Cerebellar cortex (tissue), 1 donor: ENCODE results near the gene EFNA4.

Experiments
- DNase-seq: peaks from one replicate; pipeline ENCODE4 v3.0.0-alpha.2; 2015; ENCODE audit warnings: low spot score

Gene EFNA4, protein sequence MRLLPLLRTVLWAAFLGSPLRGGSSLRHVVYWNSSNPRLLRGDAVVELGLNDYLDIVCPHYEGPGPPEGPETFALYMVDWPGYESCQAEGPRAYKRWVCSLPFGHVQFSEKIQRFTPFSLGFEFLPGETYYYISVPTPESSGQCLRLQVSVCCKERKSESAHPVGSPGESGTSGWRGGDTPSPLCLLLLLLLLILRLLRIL

DNA sequence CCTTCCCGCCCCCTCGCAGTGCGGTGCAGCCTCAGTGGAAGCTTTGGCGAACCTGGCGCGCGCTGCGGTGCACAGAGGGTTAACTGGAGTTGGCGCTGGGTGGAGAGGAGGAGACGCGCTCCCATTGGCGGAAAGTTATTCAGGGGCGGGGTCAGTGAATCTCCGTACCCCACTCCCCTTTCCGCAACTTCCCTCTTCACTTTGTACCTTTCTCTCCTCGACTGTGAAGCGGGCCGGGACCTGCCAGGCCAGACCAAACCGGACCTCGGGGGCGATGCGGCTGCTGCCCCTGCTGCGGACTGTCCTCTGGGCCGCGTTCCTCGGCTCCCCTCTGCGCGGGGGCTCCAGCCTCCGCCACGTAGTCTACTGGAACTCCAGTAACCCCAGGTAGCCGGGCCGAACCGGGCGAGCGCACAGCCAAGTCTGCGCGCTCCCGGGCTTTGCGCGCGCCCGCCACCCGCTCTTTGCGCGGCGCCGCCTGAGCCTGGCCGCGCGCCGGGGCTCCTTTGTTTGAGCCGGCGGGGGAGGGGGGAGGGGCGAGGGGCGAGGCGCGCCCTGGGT, at the start of gene EFNA4:
Gene EFNA4, plus strand, starts transcription at position 191 of the 561 bp plus-strand sequence. Its CDS starts 84 bp downstream, at position 275.
- DNase-seq, result peak; percentile 86

DNA sequence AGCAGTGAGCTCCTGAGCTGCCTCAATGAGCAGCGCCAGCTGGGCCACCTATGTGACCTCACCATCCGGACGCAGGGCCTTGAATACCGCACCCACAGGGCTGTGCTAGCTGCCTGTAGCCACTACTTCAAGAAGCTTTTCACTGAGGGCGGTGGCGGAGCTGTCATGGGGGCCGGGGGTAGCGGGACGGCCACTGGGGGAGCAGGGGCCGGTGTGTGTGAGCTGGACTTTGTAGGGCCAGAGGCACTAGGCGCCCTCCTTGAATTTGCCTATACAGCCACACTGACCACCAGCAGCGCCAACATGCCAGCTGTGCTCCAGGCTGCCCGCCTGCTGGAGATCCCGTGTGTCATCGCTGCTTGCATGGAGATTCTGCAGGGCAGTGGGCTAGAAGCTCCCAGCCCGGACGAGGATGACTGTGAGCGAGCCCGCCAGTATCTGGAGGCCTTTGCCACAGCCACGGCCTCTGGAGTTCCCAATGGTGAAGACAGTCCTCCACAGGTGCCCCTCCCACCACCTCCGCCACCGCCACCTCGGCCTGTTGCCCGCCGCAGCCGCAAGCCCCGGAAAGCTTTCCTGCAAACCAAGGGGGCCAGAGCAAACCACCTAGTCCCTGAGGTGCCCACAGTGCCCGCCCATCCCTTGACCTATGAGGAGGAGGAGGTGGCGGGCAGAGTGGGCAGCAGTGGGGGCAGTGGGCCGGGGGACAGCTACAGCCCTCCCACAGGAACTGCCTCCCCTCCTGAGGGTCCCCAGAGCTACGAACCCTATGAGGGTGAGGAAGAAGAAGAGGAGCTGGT, 48.6 kb upstream of the EFNA4 start:
- DNase-seq, result no peak

DNA sequence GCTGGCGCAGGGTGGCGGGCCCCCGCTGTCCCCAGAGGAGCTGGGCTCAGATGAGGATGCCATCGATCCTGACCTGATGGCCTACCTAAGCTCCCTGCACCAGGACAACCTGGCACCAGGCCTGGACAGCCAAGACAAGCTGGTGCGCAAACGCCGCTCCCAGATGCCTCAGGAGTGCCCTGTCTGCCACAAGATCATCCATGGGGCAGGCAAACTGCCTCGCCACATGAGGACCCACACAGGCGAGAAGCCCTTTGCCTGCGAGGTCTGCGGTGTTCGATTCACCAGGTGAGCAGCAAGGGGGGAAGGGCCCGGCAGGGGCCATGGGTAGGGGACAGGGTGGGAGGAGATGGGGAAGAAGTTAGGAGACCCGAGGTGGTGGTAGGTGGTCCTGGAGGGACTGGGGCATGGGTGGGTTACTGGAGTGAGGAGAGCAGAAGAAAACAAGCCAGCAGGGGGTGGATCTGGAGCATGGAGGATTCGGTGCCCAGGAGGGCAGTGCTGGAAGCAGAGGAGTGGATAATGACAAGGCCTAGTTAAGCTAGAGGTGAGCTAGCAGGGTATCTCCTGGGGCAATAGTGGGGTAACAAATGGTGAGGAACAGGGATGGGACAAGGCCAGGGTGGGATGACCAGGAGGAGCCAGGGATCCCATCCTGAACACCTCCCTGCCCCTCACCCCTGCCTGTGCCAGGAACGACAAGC, 47.9 kb upstream of the EFNA4 start:
- DNase-seq, result no peak

DNA sequence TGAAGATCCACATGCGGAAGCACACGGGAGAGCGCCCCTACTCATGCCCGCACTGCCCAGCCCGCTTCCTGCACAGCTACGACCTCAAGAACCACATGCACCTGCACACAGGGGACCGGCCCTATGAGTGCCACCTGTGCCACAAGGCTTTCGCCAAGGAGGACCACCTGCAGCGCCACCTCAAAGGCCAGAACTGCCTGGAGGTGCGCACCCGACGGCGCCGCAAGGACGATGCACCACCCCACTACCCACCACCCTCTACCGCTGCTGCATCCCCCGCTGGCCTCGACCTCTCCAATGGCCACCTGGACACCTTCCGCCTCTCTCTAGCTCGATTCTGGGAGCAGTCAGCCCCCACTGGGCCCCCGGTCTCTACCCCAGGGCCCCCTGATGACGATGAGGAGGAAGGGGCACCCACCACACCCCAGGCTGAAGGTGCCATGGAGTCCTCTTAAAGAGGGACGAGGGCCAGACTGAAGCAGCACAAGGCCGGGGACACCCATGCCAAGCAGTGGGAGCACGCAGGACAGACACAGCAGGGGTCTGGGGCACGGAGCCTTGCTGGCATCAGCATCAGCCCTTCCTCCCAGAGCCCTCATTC, 47.2 kb upstream of the EFNA4 start:
- DNase-seq, result no peak

DNA sequence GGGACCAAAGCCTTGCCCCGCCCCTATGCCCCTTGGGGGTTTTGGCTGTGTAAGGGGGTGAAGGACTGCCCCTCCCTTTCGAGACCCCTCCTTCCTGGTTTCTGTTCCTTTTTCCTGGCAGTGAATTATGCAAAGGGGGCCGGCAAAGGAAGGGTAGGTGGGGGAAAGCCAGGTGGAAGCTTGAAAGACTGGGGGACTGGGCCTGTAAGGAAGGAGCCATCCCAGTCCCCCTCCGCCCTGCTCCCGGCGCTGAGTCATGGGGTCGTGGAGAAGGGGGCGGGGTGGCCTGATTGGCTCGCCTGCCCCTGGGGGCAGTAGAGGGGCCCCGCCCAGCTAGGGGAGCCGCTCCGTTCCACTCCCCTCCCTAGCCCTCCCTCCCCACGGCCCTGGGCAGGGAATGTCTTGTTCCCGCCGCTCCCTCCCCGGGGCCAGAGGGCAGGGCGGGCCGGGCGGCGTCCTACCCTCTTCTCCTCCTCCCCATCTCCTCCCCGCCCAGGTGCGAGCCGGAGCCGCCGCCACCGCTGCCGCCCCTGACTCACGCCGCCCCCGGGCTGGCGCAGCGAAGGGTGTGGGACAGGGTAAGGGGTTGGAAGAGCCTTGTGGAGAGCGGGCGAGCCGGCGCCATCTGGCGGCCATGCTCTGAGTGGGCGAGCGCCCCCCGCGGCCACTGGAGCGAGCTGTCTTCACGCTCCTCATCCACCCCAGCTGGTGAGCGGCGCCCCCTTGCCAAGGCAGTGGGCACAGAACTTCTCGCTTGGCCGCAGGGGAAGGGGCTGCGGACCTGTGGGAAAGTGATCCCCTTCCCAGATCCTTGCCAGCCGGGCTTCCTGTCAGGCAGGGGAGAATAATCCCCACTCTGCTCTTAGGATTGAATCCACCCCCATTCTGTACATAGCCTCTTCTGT, 46.2 kb upstream of the EFNA4 start:
- DNase-seq, result peak; percentile 83

DNA sequence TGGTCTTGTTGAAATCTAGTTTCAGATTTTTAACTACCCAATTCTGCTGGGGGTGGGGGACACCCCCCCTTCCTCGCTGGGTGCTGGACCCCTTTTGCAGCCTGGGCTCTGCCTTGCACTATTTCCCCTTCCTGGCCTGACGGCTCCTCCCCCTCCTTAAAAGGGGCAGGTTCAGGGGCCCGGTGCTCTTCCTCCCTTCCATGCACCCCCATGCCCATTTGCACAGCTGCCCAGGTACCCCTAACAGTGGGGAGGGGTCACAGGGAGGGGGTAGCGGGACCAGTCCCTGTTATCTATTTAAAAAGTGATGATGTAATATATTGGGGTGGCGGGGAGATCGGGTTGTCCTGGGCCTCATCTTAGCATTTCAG, 45.6 kb upstream of the EFNA4 start:
- no peak for DNase-seq

DNA sequence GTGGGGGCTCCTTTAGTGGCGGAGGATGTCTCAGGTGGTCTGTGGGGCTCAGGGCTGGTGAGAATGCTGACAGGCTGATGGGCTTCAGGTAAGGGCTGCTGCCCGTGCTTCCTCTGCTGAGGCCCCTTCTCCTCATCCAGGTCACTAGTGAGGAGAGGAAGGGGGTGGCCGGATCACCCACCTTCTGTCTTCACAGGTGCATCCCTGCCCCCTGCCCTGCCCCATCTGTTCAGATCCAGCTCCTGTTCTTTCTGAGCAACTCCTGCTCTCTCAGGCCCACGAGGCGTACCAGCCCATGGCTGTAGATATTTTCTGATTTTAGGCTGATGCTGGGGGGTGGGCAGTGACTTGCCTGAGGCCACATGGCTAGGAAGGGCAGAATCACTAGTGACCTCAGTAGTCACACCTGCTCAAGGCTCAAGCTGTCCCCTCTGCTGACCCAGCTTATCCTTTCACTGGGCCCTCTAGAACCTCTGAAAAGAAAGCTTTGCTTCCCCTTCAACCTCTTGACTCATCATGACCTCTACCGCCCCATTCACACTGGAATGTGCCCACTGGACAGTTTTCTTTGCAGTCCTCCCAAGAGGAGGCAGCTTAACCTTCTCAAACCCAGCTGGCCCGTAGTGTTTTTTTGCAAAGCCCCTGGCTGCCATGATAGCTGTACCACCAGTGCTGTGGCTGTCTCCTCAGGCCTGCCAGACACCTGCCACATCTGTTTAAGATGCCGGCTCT, 44.8 kb upstream of the EFNA4 start:
- no peak for DNase-seq

DNA sequence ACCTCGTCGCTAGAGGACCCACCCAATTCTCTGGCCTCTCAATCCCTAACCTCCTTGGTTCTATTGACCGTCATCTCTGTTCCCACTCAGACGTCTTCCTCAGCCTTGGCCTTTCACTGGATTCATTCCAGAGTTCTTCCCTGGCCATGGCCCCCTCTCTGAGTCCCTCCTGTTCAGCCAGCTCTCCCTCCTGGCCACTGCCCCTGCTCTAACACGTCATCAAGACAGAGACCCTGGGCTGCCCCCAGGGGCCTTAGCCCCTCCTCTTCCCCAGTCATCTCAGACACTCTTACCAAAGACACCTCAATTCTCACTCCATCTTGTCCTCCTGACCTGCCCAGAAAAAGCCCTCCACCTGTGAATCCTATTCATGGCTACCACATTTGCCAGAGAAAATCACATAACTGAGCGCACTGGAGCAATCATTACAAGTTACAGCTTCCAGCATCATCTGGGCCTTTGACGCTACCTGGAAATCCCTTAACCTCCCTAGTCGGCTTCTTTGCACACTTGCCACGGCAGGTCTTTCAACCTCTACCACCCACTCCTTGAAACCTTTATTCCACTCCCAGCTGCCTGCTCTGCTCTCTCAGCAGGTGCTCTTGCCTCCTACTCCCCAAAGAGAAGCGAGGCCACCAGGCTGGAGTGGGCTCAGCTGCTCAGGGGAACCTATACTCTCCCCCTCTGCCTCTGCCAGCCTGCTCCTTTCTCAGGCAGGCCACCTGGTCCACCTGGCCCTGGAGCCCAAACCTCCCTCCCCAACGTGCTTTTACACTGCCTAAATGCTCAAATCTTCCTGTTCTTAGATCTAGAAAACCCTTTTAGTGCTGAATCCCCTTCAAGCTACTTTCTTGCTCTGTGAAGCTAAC, 43.9 kb upstream of the EFNA4 start:
- no peak for DNase-seq

DNA sequence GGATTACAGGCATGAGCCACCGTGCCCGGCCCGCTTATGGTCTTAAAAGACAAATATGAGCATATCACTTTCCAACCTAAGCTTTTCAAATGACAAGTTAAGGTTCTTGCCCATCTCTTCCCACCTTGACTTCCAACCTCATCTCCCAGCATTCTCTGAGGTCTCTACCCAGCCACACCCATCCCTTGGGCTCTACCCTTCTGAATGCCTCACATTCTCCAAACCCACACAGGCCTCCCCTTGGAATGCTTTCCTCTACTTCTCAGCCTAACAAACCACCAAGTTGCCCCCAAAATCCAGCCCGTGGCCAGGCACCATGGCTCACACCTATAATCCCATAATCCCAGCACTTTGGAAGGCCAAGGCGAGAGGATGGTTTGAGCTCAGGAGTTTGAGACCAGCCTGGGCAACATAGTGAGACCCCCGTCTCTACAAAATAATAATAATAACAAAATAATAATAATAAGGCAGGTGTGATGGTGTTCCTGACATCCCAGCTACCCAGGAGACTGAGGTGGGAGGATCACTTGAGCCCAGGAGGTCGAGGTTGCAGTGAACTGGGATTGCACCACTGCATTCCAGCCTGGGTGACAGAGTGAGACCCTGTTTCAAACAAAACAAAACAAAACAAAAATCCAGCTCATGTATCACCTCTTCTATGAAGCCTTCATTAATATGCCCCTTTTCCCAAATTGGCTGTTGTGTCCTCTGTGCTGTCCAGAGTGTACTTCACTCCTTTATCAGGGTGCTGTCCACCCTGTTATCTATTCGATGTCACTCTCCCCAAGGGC, 41.2 kb upstream of the EFNA4 start:
- no peak for DNase-seq

DNA sequence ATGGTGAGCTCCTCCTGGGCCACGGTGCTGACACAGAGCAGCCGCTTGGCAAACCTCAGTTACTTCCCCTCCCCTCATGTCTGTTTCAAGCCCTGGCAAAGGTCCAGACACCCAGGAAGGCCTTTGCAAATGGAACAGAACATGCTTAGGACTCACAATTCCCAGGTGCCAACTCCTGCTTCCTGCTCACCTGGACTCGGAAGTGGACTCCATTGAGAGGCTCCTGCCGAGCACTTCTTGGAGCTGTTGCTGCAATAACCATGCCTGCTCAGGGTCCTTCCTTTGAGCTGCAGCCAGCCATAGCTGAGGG, 40.7 kb upstream of the EFNA4 start:
- no peak for DNase-seq

DNA sequence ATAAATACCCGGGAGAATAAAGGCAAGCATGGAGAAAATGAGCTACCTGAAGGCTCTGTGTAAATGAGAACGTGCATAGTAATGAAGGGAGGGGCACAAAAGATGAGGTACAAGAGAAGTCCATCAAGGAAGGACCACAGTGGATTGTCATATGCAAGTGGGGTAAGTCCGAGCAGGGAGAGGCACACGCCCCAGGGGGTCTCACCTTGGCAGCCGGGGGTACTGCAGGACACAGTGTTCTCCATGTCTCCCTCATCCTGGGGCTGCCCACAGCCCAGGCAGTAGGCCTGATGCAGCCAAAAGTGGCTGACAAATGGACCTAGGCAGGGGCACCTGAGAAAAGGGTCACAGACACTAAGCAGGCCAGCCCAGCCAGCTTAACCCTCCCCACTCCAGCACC, 39.9 kb upstream of the EFNA4 start:
- no peak for DNase-seq

DNA sequence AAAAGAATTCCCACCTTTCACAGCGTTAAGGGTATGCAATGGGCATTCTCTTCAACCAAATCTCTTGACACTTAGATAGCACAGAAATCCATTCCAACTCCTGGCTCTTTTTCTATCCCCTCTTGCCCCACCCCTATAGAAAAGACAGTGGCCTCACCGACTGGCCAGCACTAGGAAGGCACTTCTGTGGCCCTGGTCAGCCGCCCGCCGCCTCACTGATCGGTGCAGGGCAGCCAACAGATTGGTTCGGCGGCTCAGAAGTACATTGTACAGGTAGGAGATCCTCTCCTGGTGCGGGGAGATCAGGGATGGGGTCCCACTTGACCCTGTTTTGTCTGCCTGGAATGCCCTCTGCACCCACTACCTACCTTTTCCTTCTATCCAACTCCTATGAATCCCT, 39.2 kb upstream of the EFNA4 start:
- no peak for DNase-seq

DNA sequence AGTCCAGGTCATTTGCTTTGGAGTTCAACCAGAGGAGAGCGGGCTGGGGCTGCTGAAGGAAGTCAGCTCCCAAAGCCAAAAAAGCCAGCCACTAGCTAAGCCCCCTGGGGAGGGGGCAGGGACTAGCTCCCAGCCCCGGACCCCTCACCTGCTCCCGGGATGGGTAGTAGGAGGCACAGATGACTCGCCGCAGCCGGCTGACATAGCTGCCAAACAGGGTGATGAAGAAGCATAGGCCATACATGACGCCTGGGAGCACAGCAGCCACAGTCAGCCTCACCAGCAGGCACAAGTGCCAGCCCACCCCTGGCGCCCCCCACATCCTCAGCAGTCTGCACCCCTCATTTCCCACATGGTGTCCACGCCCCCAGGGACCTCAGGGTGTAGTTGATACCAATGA, 37.4 kb upstream of the EFNA4 start:
- DNase-seq, result no peak

DNA sequence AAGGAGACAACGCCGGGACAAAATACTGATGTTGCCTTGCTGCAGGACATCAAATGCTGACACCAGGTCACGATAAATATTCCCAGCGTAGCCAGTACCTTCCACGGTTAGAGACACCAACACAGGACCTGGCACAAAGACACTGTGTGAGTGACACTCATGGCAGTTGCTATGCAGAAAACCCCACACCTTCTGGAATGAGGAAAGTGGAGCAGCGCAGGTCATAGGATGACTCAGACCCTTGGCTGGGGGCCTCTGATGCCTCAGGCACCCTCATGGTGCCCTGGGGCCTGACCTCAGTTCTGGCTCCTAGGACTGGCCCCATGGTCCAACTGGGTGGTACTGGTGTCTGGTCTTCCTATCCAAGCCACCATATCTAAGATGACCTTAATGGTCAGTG, 37.0 kb upstream of the EFNA4 start:
- no peak for DNase-seq

DNA sequence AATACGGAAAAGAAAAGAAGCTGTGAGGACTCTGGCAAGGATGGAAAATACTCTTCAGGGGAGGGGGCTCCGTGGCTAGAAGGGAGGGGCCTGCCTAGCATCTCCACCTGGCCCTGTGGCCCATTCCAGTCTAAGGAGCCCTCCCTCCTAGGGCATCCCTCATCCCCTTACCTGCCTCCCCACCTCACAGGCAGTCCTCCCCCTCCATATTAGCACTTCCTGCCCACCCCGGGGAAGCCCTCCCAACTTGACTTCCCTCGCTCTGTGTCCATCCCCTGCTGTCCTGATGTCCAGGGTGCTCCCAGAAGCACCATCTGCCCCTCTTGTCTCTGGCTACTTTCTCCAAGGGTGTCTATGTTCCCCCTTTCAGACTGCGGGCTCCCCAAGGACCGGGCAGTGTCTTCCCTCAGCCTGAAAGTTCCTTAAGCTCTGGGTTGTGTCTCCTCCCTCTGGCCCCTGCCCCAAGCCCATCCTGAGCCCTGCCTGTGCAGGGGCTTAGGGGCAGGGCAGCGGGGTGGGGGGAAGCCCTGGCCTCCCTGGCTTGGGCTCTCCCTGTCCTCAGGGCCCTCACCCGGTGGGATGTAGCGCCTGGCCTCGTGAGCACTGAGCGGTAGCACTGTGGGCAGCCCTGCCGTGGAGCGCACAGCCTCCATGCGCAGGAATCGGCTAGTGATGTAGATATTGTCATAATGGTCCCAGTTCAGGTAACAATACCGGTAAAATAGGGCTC, 33.9 kb upstream of the EFNA4 start:
- no peak for DNase-seq

DNA sequence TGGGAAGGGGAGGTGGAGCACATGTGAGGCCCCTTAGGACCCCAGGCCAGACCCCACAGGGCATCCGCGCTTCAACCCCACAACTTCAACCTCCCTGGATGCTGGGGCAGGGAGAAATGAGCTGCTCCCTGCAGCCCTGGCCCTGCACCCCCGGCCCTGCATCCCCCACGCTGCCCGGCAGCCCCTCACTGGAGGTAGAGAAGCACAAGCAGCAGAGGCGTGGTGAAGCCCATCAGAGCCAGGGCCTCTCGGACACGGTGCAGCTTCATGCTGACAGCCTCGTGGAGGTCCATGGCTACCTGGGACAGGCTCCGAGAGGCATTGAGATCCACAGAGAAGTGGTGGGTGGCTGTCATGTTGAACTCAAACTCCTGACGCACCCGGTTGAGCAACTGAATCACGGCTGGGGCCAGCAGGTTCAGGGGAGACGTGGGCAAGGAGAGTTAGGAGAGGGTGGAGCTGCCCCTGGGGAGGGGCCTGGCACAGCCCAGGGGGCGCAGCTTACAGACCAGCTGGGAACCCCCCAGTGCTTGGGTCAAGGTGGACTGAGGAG, 33.2 kb upstream of the EFNA4 start:
- DNase-seq, result no peak

DNA sequence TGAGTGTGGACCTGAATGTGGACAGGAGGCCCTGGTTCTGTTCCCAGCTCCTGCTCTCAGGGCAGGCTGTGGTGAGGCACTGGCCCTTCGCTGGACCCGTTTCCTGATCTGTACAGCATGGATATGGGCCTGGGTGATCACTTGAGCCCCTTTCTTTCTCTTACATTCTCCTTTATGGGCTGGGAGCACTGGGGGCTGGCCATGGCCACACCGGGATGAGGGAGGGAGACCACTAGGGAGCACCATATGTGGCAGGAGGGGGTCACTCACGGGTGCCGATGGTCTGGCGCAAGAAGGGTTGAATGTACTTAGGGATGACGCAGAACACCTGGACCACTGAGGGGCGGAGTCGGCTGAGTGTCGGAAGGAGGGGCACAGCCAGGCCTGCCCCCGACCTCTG, 32.6 kb upstream of the EFNA4 start:
- DNase-seq, result no peak

DNA sequence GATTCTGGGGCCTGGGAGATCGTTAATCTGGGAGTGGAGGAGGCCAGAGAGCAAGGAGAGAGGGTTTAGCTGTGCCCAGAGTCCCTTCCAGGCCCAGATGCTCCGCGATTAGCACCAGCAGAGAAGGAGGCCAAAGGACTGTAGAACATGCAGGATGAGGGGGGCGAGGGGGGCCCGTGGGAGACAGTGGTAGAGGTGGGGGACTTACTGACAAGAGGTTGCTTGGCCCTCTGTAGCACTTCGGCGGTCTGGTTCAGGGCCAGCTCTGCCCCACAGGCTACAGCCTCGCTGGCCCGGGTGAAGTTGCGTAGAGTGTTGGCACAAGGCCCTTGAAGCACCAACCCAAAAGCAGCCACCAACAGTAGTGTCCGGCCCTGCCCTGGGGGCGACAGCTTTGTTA, 30.7 kb upstream of the EFNA4 start:
- no peak for DNase-seq
